ENCODE measurements around the gene TBCK. TPM values are rescaled to one million over a fixed set of nuclear protein-coding genes. Genes with fewer than 3 reads are reported as not detected.
"Not testable (repeated sequence)": the region's sequence is repeated elsewhere in the genome, so short reads cannot be mapped to it uniquely, and the experiment has no call there.

TBCK gene
- total RNA-seq, 1 donor from 2014 or later, result 25.8 TPM

DNA sequence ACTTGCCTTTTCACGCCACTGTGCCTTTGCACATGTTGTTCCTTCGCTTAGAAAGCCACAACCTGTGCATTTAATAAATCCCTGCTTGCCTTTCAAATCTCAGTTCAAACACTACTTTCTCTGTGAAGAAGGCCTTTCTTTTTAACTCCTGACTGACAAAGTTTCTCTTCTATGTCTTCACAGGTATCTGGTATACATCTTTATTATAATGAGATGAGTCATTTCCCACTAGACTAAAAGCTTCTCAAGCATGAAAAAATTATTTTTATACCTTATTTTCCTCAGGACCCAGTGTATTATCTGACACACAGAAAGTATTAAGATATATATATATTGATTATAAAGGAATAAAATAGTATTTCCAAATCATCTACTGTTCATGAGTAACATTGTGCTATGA is 189.9 kb downstream of the TBCK start:
- no peak overlapping the region for H3K9ac ChIP-seq (ENCODE audit: low read length)
- H3K79me2 ChIP-seq (ENCODE audit: insufficient read depth, low read length), result no peaks in the 10 kb centered on the region
- no peak for TF ChIP-seq EZH2 (IDR thresholded peaks at IDR 0.05; ENCODE audit: insufficient read depth, low read length)
- TF ChIP-seq, protein P1, sequence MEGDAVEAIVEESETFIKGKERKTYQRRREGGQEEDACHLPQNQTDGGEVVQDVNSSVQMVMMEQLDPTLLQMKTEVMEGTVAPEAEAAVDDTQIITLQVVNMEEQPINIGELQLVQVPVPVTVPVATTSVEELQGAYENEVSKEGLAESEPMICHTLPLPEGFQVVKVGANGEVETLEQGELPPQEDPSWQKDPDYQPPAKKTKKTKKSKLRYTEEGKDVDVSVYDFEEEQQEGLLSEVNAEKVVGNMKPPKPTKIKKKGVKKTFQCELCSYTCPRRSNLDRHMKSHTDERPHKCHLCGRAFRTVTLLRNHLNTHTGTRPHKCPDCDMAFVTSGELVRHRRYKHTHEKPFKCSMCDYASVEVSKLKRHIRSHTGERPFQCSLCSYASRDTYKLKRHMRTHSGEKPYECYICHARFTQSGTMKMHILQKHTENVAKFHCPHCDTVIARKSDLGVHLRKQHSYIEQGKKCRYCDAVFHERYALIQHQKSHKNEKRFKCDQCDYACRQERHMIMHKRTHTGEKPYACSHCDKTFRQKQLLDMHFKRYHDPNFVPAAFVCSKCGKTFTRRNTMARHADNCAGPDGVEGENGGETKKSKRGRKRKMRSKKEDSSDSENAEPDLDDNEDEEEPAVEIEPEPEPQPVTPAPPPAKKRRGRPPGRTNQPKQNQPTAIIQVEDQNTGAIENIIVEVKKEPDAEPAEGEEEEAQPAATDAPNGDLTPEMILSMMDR (IDR thresholded peaks at IDR 0.05; ENCODE audit: insufficient read depth, low read depth, low read length), result no peak
- H3K27me3 ChIP-seq (ENCODE audit: insufficient read depth, low read length), result no peaks in the 10 kb centered on the region
- H3K27ac ChIP-seq (ENCODE audit: low read depth, low read length), result no peak overlapping the region
- no peak overlapping the region for H3K4me2 ChIP-seq (ENCODE audit: low read length)
- FAIRE-seq (no peak), DNase-seq (ENCODE audit: low read depth) (no peak)
- no peaks in the 10 kb centered on the region for H3K4me1 Mint-ChIP-seq (ENCODE audit: low read depth, unreplicated experiment)
- H3K27me3 Mint-ChIP-seq (ENCODE audit: low read depth, unreplicated experiment), result no peaks in the 10 kb centered on the region
- H2AFZ ChIP-seq (ENCODE audit: low read depth, low read length), result no peak overlapping the region
- no peak overlapping the region for H3K4me3 Mint-ChIP-seq (ENCODE audit: unreplicated experiment)
- H3K4me1 ChIP-seq (ENCODE audit: insufficient read depth, low read length), result no peaks in the 10 kb centered on the region
- H3K9me3 ChIP-seq (ENCODE audit: insufficient read depth, low read depth, low read length), result no peaks in the 10 kb centered on the region
- no peaks in the 10 kb centered on the region for H3K9me3 Mint-ChIP-seq (ENCODE audit: unreplicated experiment)
- H3K27ac Mint-ChIP-seq (ENCODE audit: unreplicated experiment), result no peak overlapping the region
- H3K36me3 Mint-ChIP-seq (ENCODE audit: low read depth, unreplicated experiment), result no peaks in the 10 kb centered on the region
- no peaks in the 10 kb centered on the region for H3K36me3 ChIP-seq (ENCODE audit: insufficient read depth, low read length)
- H4K20me1 ChIP-seq (ENCODE audit: insufficient read depth, low read length), result no peaks in the 10 kb centered on the region
- no peak overlapping the region for H3K4me3 ChIP-seq (ENCODE audit: insufficient read depth, low read depth, low read length)

- H3K27ac ChIP-seq (ENCODE audit: low read depth, low read length); H3K4me1 ChIP-seq (ENCODE audit: insufficient read depth, low read length); H3K79me2 ChIP-seq (ENCODE audit: insufficient read depth, low read length); H3K4me3 Mint-ChIP-seq (ENCODE audit: unreplicated experiment); H2AFZ ChIP-seq (ENCODE audit: low read depth, low read length); H3K36me3 ChIP-seq (ENCODE audit: insufficient read depth, low read length); H3K4me2 ChIP-seq (ENCODE audit: low read length); H3K4me1 Mint-ChIP-seq (ENCODE audit: low read depth, unreplicated experiment); FAIRE-seq; DNase-seq (ENCODE audit: low read depth); H3K9me3 ChIP-seq (ENCODE audit: insufficient read depth, low read depth, low read length); H3K9ac ChIP-seq (ENCODE audit: low read length); H3K27me3 Mint-ChIP-seq (ENCODE audit: low read depth, unreplicated experiment); H4K20me1 ChIP-seq (ENCODE audit: insufficient read depth, low read length); H3K27ac Mint-ChIP-seq (ENCODE audit: unreplicated experiment); H3K4me3 ChIP-seq (ENCODE audit: insufficient read depth, low read depth, low read length); H3K36me3 Mint-ChIP-seq (ENCODE audit: low read depth, unreplicated experiment); H3K9me3 Mint-ChIP-seq (ENCODE audit: unreplicated experiment); H3K27me3 ChIP-seq (ENCODE audit: insufficient read depth, low read length): not testable (repeated sequence)
These were observed 196.0 kb downstream of the TBCK start for GRCh38 chr4:106119949-106120555.

GRCh38 chr4:106116025-106116424 is 200.0 kb downstream of the TBCK start:
- H3K4me3 ChIP-seq (ENCODE audit: insufficient read depth, low read depth, low read length), result no peak overlapping the region
- no peak overlapping the region for H3K9ac ChIP-seq (ENCODE audit: low read length)
- no peaks in the 10 kb centered on the region for H3K9me3 ChIP-seq (ENCODE audit: insufficient read depth, low read depth, low read length)
- no peaks in the 10 kb centered on the region for H4K20me1 ChIP-seq (ENCODE audit: insufficient read depth, low read length)
- Mint-ChIP-seq H3K4me3 (ENCODE audit: unreplicated experiment) (no peak overlapping the region), H3K4me1 (ENCODE audit: low read depth, unreplicated experiment) (peaks cover 4% of the 10 kb centered on the region), H3K9me3 (ENCODE audit: unreplicated experiment) (peaks cover 21% of the 10 kb centered on the region), H3K36me3 (ENCODE audit: low read depth, unreplicated experiment) (peaks cover 34% of the 10 kb centered on the region), H3K27me3 (ENCODE audit: low read depth, unreplicated experiment) (no peaks in the 10 kb centered on the region), H3K27ac (ENCODE audit: unreplicated experiment) (no peak overlapping the region)
- no peak overlapping the region for H3K27ac ChIP-seq (ENCODE audit: low read depth, low read length)
- no peaks in the 10 kb centered on the region for H3K36me3 ChIP-seq (ENCODE audit: insufficient read depth, low read length)
- DNase-seq (ENCODE audit: low read depth) (no peak), FAIRE-seq (no peak)
- H3K27me3 ChIP-seq (ENCODE audit: insufficient read depth, low read length), result no peaks in the 10 kb centered on the region
- no peak for TF ChIP-seq EZH2 (IDR thresholded peaks at IDR 0.05; ENCODE audit: insufficient read depth, low read length)
- TF ChIP-seq, protein P1 (IDR thresholded peaks at IDR 0.05; ENCODE audit: insufficient read depth, low read depth, low read length), result no peak
- H2AFZ ChIP-seq (ENCODE audit: low read depth, low read length), result no peak overlapping the region
- H3K4me1 ChIP-seq (ENCODE audit: insufficient read depth, low read length), result no peaks in the 10 kb centered on the region
- H3K4me2 ChIP-seq (ENCODE audit: low read length), result no peak overlapping the region
- no peaks in the 10 kb centered on the region for H3K79me2 ChIP-seq (ENCODE audit: insufficient read depth, low read length)

Data from astrocyte (in vitro differentiated cells and primary cell).